ENCODE data around the gene WFDC2. TPM values are rescaled to one million over a fixed set of nuclear protein-coding genes. Genes with fewer than 3 reads are reported as not detected.

Gene WFDC2
- total RNA-seq, 1 donor from 2014 or later = 4.1 TPM

DNA sequence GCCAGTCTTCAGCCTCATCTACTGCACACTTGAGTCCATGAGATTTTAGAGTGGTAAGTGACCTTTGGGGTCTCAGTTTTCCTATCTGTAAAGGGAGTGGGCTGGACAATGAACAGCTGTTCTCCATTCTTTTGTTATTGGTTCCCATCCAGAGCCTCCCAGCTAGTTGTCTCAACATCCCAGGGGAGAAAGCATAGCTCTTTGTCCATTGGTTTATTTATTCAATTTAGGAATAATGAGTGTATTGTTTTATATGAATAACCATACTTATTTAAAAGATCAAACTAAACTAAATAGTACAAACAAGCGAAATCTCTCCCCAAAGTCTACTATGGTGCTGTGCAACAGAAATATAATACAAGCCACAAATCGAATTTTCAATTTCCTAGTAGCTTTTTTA lies 39.9 kb upstream of the WFDC2 start:
- no peak overlapping the region for H3K4me3 ChIP-seq (ENCODE audit: insufficient read depth, low read depth, low read length)
- no peaks in the 10 kb centered on the region for H3K27me3 Mint-ChIP-seq (ENCODE audit: low read depth, unreplicated experiment)
- H3K4me2 ChIP-seq (ENCODE audit: low read length) = no peak overlapping the region
- peaks cover 7% of the 10 kb centered on the region for H3K36me3 Mint-ChIP-seq (ENCODE audit: low read depth, unreplicated experiment)
- no peak overlapping the region for H3K27ac ChIP-seq (ENCODE audit: low read depth, low read length)
- no peak for DNase-seq (ENCODE audit: low read depth)
- no peaks in the 10 kb centered on the region for H3K27me3 ChIP-seq (ENCODE audit: insufficient read depth, low read length)
- FAIRE-seq = no peak
- TF ChIP-seq, protein P1, sequence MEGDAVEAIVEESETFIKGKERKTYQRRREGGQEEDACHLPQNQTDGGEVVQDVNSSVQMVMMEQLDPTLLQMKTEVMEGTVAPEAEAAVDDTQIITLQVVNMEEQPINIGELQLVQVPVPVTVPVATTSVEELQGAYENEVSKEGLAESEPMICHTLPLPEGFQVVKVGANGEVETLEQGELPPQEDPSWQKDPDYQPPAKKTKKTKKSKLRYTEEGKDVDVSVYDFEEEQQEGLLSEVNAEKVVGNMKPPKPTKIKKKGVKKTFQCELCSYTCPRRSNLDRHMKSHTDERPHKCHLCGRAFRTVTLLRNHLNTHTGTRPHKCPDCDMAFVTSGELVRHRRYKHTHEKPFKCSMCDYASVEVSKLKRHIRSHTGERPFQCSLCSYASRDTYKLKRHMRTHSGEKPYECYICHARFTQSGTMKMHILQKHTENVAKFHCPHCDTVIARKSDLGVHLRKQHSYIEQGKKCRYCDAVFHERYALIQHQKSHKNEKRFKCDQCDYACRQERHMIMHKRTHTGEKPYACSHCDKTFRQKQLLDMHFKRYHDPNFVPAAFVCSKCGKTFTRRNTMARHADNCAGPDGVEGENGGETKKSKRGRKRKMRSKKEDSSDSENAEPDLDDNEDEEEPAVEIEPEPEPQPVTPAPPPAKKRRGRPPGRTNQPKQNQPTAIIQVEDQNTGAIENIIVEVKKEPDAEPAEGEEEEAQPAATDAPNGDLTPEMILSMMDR (IDR thresholded peaks at IDR 0.05; ENCODE audit: insufficient read depth, low read depth, low read length) = no peak
- no peak for TF ChIP-seq EZH2 (IDR thresholded peaks at IDR 0.05; ENCODE audit: insufficient read depth, low read length)
- no peaks in the 10 kb centered on the region for H3K9me3 Mint-ChIP-seq (ENCODE audit: unreplicated experiment)
- H3K36me3 ChIP-seq (ENCODE audit: insufficient read depth, low read length) = peaks cover 2% of the 10 kb centered on the region
- peaks cover 4% of the 10 kb centered on the region for H3K4me1 ChIP-seq (ENCODE audit: insufficient read depth, low read length)
- H3K4me1 Mint-ChIP-seq (ENCODE audit: low read depth, unreplicated experiment) = peaks cover 4% of the 10 kb centered on the region
- no peaks in the 10 kb centered on the region for H4K20me1 ChIP-seq (ENCODE audit: insufficient read depth, low read length)
- no peak overlapping the region for H3K4me3 Mint-ChIP-seq (ENCODE audit: unreplicated experiment)
- H3K79me2 ChIP-seq (ENCODE audit: insufficient read depth, low read length) = no peaks in the 10 kb centered on the region
- no peaks in the 10 kb centered on the region for H3K9me3 ChIP-seq (ENCODE audit: insufficient read depth, low read depth, low read length)
- H2AFZ ChIP-seq (ENCODE audit: low read depth, low read length) = no peak overlapping the region
- H3K27ac Mint-ChIP-seq (ENCODE audit: unreplicated experiment) = no peak overlapping the region
- no peak overlapping the region for H3K9ac ChIP-seq (ENCODE audit: low read length)

DNA sequence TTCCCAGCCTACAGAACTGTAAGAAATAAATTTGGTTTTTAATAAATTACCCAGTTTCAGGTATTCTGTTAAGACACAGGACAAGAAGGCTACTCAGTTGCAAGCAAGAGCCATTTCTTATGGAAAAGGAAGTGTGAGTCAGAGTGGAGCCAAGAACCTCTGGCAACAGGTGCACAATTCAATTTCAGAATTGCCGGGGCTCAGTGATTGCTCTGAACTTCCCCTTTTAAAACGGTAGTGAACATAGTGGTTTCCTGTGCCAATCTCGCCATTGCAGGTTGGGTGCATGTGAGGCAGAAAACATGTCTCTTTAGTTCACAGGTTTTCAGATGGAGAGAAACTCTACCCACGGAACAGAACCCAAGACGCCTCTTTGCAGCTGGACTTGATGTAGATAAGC lies 37.3 kb upstream of the WFDC2 start:
- Mint-ChIP-seq H3K4me1 (ENCODE audit: low read depth, unreplicated experiment) (peaks cover 4% of the 10 kb centered on the region), H3K27me3 (ENCODE audit: low read depth, unreplicated experiment) (no peaks in the 10 kb centered on the region), H3K9me3 (ENCODE audit: unreplicated experiment) (no peaks in the 10 kb centered on the region), H3K27ac (ENCODE audit: unreplicated experiment) (no peak overlapping the region), H3K4me3 (ENCODE audit: unreplicated experiment) (no peak overlapping the region), H3K36me3 (ENCODE audit: low read depth, unreplicated experiment) (peaks cover under 1% of the 10 kb centered on the region)
- FAIRE-seq = no peak
- Histone ChIP-seq H3K4me2 (ENCODE audit: low read length) (no peak overlapping the region), H3K79me2 (ENCODE audit: insufficient read depth, low read length) (no peaks in the 10 kb centered on the region), H2AFZ (ENCODE audit: low read depth, low read length) (no peak overlapping the region), H4K20me1 (ENCODE audit: insufficient read depth, low read length) (no peaks in the 10 kb centered on the region), H3K9me3 (ENCODE audit: insufficient read depth, low read depth, low read length) (no peaks in the 10 kb centered on the region), H3K27me3 (ENCODE audit: insufficient read depth, low read length) (no peaks in the 10 kb centered on the region), H3K4me3 (ENCODE audit: insufficient read depth, low read depth, low read length) (no peak overlapping the region), H3K9ac (ENCODE audit: low read length) (no peak overlapping the region), H3K4me1 (ENCODE audit: insufficient read depth, low read length) (peaks cover 4% of the 10 kb centered on the region), H3K27ac (ENCODE audit: low read depth, low read length) (no peak overlapping the region), H3K36me3 (ENCODE audit: insufficient read depth, low read length) (no peaks in the 10 kb centered on the region)
- no peak for DNase-seq (ENCODE audit: low read depth)
- TF ChIP-seq, protein P1 (IDR thresholded peaks at IDR 0.05; ENCODE audit: insufficient read depth, low read depth, low read length) = no peak
- no peak for TF ChIP-seq EZH2 (IDR thresholded peaks at IDR 0.05; ENCODE audit: insufficient read depth, low read length)

DNA sequence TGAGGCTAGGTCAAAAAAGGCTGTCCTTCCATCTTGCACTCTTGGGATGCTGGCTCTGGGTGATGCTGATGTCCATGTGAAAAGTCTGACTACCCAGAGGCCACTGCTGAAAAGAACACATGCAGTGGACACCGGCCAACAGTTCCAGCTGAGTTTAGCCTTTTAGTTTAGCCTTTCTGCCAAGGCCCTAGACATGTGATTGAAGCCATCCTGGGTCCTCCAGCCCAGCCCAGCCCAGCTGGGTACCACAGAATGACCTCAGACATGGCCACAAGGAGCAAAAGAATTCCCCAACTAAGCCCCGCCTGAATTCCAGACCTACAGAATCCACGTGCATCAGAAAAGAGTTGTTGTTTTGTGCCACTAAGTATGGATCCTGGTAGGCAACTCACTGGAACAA lies 36.2 kb upstream of the WFDC2 start:
- TF ChIP-seq EZH2 (IDR thresholded peaks at IDR 0.05; ENCODE audit: insufficient read depth, low read length) = no peak
- TF ChIP-seq, protein P1 (IDR thresholded peaks at IDR 0.05; ENCODE audit: insufficient read depth, low read depth, low read length) = no peak
- Histone ChIP-seq H3K4me2 (ENCODE audit: low read length) (no peak overlapping the region), H3K9ac (ENCODE audit: low read length) (no peak overlapping the region), H3K4me1 (ENCODE audit: insufficient read depth, low read length) (peaks cover 4% of the 10 kb centered on the region), H3K27ac (ENCODE audit: low read depth, low read length) (no peak overlapping the region), H3K9me3 (ENCODE audit: insufficient read depth, low read depth, low read length) (no peaks in the 10 kb centered on the region), H4K20me1 (ENCODE audit: insufficient read depth, low read length) (no peaks in the 10 kb centered on the region), H2AFZ (ENCODE audit: low read depth, low read length) (no peak overlapping the region), H3K4me3 (ENCODE audit: insufficient read depth, low read depth, low read length) (no peak overlapping the region), H3K27me3 (ENCODE audit: insufficient read depth, low read length) (no peaks in the 10 kb centered on the region), H3K36me3 (ENCODE audit: insufficient read depth, low read length) (no peaks in the 10 kb centered on the region), H3K79me2 (ENCODE audit: insufficient read depth, low read length) (no peaks in the 10 kb centered on the region)
- Mint-ChIP-seq H3K27ac (ENCODE audit: unreplicated experiment) (no peak overlapping the region), H3K27me3 (ENCODE audit: low read depth, unreplicated experiment) (no peaks in the 10 kb centered on the region), H3K4me1 (ENCODE audit: low read depth, unreplicated experiment) (peaks cover 4% of the 10 kb centered on the region), H3K4me3 (ENCODE audit: unreplicated experiment) (no peak overlapping the region), H3K36me3 (ENCODE audit: low read depth, unreplicated experiment) (no peaks in the 10 kb centered on the region), H3K9me3 (ENCODE audit: unreplicated experiment) (no peaks in the 10 kb centered on the region)
- FAIRE-seq (no peak), DNase-seq (ENCODE audit: low read depth) (peak; percentile 56)

Measured in astrocyte (in vitro differentiated cells and primary cell).